GM12801 (cell line): ENCODE data around the gene TRIM3.

Experiments used
- CTCF ChIP-seq: IDR thresholded peaks from one replicate; pipeline ENCODE4 v1.5.1; 2011; ENCODE audit warnings: control low read depth; ENCODE audit not compliant: insufficient read length; ENCODE audit errors: extremely low read depth

TRIM3 gene

GRCh38 chr11:6459099-6459450 lies 14.7 kb downstream of the TRIM3 start:
- no peak for TF ChIP-seq CTCF

GRCh38 chr11:6458352-6459098 lies 15.2 kb downstream of the TRIM3 start:
- no peak for TF ChIP-seq CTCF

GRCh38 chr11:6457581-6458320 lies 16.0 kb downstream of the TRIM3 start:
- no peak for TF ChIP-seq CTCF

- no peak for TF ChIP-seq CTCF
These were observed 17.2 kb downstream of the TRIM3 start for GRCh38 chr11:6456361-6457073.

GRCh38 chr11:6455070-6455469 lies 18.7 kb downstream of the TRIM3 start:
- no peak for TF ChIP-seq CTCF

- no peak for TF ChIP-seq CTCF
These were observed 20.6 kb downstream of the TRIM3 start for GRCh38 chr11:6453152-6453551.

- TF ChIP-seq CTCF, result no peak
These were observed 21.5 kb downstream of the TRIM3 start for GRCh38 chr11:6452219-6452618.
